ENCODE results near the gene SBK3. TPM values are rescaled to one million over a fixed set of nuclear protein-coding genes. Genes with fewer than 3 reads are reported as not detected.

The SBK3 gene
- polyA plus RNA-seq, 1 of the 3 experiments (the other 2 are of a cell fraction), result 0.03 TPM

DNA sequence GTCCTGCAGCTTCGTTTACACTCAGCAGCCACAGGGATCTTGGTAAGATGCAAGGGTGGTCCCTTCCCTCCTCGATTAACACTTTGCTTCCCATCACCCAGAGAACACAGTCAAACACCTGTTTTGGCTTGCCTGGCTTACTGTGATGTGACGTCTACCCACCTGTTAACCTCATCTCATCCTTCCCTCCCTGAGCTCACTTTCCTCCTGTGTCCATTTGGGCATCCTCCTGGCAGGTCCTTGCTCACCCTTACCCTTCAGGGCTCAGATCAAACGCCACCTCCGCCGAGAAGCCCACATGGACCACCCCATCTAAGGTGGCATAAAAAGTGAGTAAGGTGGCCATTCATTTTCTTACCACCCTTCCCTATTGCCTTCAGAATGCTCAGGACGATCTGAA is 44.8 kb upstream of the SBK3 start (continued):
- TF ChIP-seq JUND (IDR thresholded peaks at IDR 0.05) (no peak), RAD21 (IDR thresholded peaks at IDR 0.05; ENCODE audit: low read length) (no peak), CHD2 (IDR thresholded peaks at IDR 0.05; ENCODE audit: low read length, partially characterized antibody) (no peak), YY1 (IDR thresholded peaks at IDR 0.05; ENCODE audit: low read depth) (no peak), FOXM1 (IDR thresholded peaks at IDR 0.05; ENCODE audit: low read depth) (no peak), SMC3 (IDR thresholded peaks at IDR 0.05; ENCODE audit: low read depth, low read length) (no peak)
- TF ChIP-seq, protein P1, sequence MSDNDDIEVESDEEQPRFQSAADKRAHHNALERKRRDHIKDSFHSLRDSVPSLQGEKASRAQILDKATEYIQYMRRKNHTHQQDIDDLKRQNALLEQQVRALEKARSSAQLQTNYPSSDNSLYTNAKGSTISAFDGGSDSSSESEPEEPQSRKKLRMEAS (IDR thresholded peaks at IDR 0.05; ENCODE audit: low read depth), result no peak

DNA sequence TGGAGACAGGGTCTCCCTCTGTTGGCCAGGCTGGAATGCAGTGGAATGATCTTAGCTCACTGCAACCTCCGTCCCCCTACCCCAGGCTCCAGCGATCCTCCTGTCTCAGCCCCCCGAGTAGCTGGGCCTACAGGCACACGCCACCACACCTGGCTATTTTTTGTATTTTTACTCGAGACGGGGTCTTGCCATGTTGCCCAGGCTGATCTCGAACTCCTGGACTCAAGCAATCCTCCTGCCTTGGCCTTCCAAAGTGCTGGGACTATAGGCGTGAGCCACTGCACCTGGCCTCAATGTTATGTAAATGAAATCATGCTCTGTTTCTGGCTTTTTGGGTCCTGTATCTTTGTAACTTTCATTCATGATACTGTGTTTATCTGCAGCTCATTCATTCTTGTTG is 43.4 kb upstream of the SBK3 start:
- Histone ChIP-seq H3K9ac (no peak overlapping the region), H3F3A (replicated peaks; ENCODE audit: insufficient read depth) (peaks cover 18% of the 10 kb centered on the region), H3K4me1 (ENCODE audit: control insufficient read depth in 1 of 2, insufficient read depth in 2 of 2, low read depth in 1 of 2, low read length in 1 of 2) (peaks cover 13 to 15% of the 10 kb centered on the region in 2 experiments; a peak in 2 of 4 replicates), H3K79me2 (ENCODE audit: insufficient read depth) (no peaks in the 10 kb centered on the region), H2AFZ (ENCODE audit: low read depth) (no peak overlapping the region), H3K4me3 (ENCODE audit: low read depth in 2 of 2, low read length in 1 of 2) (no peak overlapping the region), H3K4me2 (no peak overlapping the region), H3K27ac (ENCODE audit: low read depth in 2 of 2, low read length in 1 of 2) (no peak overlapping the region), H3K9me2 (no peaks in the 10 kb centered on the region), H3K9me3 (no peaks in the 10 kb centered on the region), H3K27me3 (ENCODE audit: insufficient read depth) (no peaks in the 10 kb centered on the region), H3K36me3 (replicated peaks in 1 of 2; ENCODE audit: control insufficient read depth in 1 of 2, insufficient read depth in 2 of 2, low read length in 1 of 2) (peaks cover under 1 to 10% of the 10 kb centered on the region in 2 experiments), H4K20me1 (ENCODE audit: insufficient read depth) (no peaks in the 10 kb centered on the region)
- WGBS (ENCODE audit: low lambda C conversion rate), result 91% methylated on average over 8 of the region's 8 CpGs
- CTCF ChIA-PET, result interaction anchor here (2.0 kb wide), 1 partner anchor 10 kb away, joined by 7 read pairs; the partner anchor contains the start of genes FIZ1 and ZNF524
- no peak for DNase-seq
- POLR2A ChIA-PET, result interaction anchor here (4.1 kb wide), 1 partner anchor 10 kb away, joined by 32 read pairs; the partner anchor contains the start of gene FIZ1
- TF ChIP-seq RCOR1 (IDR thresholded peaks at IDR 0.05; ENCODE audit: low read length), result no peak
- TF ChIP-seq CHD2 (IDR thresholded peaks at IDR 0.05; ENCODE audit: low read length, partially characterized antibody), result no peak
- TF ChIP-seq, protein P2, sequence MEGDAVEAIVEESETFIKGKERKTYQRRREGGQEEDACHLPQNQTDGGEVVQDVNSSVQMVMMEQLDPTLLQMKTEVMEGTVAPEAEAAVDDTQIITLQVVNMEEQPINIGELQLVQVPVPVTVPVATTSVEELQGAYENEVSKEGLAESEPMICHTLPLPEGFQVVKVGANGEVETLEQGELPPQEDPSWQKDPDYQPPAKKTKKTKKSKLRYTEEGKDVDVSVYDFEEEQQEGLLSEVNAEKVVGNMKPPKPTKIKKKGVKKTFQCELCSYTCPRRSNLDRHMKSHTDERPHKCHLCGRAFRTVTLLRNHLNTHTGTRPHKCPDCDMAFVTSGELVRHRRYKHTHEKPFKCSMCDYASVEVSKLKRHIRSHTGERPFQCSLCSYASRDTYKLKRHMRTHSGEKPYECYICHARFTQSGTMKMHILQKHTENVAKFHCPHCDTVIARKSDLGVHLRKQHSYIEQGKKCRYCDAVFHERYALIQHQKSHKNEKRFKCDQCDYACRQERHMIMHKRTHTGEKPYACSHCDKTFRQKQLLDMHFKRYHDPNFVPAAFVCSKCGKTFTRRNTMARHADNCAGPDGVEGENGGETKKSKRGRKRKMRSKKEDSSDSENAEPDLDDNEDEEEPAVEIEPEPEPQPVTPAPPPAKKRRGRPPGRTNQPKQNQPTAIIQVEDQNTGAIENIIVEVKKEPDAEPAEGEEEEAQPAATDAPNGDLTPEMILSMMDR (IDR thresholded peaks at IDR 0.05), result no peak
- no peak for TF ChIP-seq EP300 (IDR thresholded peaks at IDR 0.05; ENCODE audit: borderline replicate concordance in 1 of 2, low read depth in 1 of 2, low read length in 1 of 2)
- TF ChIP-seq RAD21 (IDR thresholded peaks at IDR 0.05; ENCODE audit: low read length), result no peak
- TF ChIP-seq, protein P3, sequence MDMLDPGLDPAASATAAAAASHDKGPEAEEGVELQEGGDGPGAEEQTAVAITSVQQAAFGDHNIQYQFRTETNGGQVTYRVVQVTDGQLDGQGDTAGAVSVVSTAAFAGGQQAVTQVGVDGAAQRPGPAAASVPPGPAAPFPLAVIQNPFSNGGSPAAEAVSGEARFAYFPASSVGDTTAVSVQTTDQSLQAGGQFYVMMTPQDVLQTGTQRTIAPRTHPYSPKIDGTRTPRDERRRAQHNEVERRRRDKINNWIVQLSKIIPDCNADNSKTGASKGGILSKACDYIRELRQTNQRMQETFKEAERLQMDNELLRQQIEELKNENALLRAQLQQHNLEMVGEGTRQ (IDR thresholded peaks at IDR 0.05; ENCODE audit: borderline replicate concordance, low read depth, low read length), result no peak
